ENCODE results near the gene CD36.

CD36 gene

GRCh38 chr7:80636709-80637108, 1.7 kb upstream of the CD36 start:
- no peaks in the 10 kb centered on the region for H3F3A ChIP-seq (ENCODE audit: insufficient read depth, low read length)
- no peaks in the 10 kb centered on the region for H3K9me3 ChIP-seq (replicated peaks; ENCODE audit: insufficient read depth, low read length)
- no peaks in the 10 kb centered on the region for H3K27me3 ChIP-seq (replicated peaks; ENCODE audit: insufficient read depth, low read length)
- no peaks in the 10 kb centered on the region for H3K36me3 ChIP-seq (replicated peaks; ENCODE audit: insufficient read depth, low read length)
- H3K79me2 ChIP-seq (ENCODE audit: low read length), result no peaks in the 10 kb centered on the region
- H3K9me2 ChIP-seq (replicated peaks; ENCODE audit: insufficient read depth, low read length), result no peaks in the 10 kb centered on the region
- no peak overlapping the region for H3K27ac ChIP-seq (ENCODE audit: low read length)
- H4K20me1 ChIP-seq (ENCODE audit: insufficient read depth, low read length), result no peaks in the 10 kb centered on the region
- H2AFZ ChIP-seq (ENCODE audit: low read length), result no peak overlapping the region
- H3K4me2 ChIP-seq (ENCODE audit: low read depth, low read length), result no peak overlapping the region
- TF ChIP-seq EZH2 (optimal IDR thresholded peaks at IDR 0.05; ENCODE audit: low read depth, low read length), result no peak
- TF ChIP-seq EZH2phosphoT487 (IDR thresholded peaks at IDR 0.05; ENCODE audit: low read length), result no peak
- TF ChIP-seq CTCF (IDR thresholded peaks at IDR 0.05; ENCODE audit: low read length), result no peak
- H3K4me1 ChIP-seq (ENCODE audit: low read length), result no peaks in the 10 kb centered on the region
- H3K9ac ChIP-seq (ENCODE audit: low read length), result no peak overlapping the region
- DNase-seq, result no peak
- H3K4me3 ChIP-seq (ENCODE audit: low read length), result no peak overlapping the region

GRCh38 chr7:80637454-80637853, 988 bp upstream of the CD36 start:
- no peak for DNase-seq
- Histone ChIP-seq H3K9me2 (replicated peaks; ENCODE audit: insufficient read depth, low read length) (no peaks in the 10 kb centered on the region), H3K27ac (ENCODE audit: low read length) (no peak overlapping the region), H3K79me2 (ENCODE audit: low read length) (no peaks in the 10 kb centered on the region), H3K4me3 (ENCODE audit: low read length) (no peak overlapping the region), H3K9ac (ENCODE audit: low read length) (no peak overlapping the region), H3K36me3 (replicated peaks; ENCODE audit: insufficient read depth, low read length) (no peaks in the 10 kb centered on the region), H2AFZ (ENCODE audit: low read length) (no peak overlapping the region), H3K9me3 (replicated peaks; ENCODE audit: insufficient read depth, low read length) (no peaks in the 10 kb centered on the region), H3K4me2 (ENCODE audit: low read depth, low read length) (no peak overlapping the region), H4K20me1 (ENCODE audit: insufficient read depth, low read length) (no peaks in the 10 kb centered on the region), H3K27me3 (replicated peaks; ENCODE audit: insufficient read depth, low read length) (no peaks in the 10 kb centered on the region), H3K4me1 (ENCODE audit: low read length) (no peaks in the 10 kb centered on the region), H3F3A (ENCODE audit: insufficient read depth, low read length) (no peaks in the 10 kb centered on the region)
- TF ChIP-seq EZH2phosphoT487 (IDR thresholded peaks at IDR 0.05; ENCODE audit: low read length), result no peak
- no peak for TF ChIP-seq EZH2 (optimal IDR thresholded peaks at IDR 0.05; ENCODE audit: low read depth, low read length)
- no peak for TF ChIP-seq CTCF (IDR thresholded peaks at IDR 0.05; ENCODE audit: low read length)

- Histone ChIP-seq H3K9me2 (replicated peaks; ENCODE audit: insufficient read depth, low read length) (no peaks in the 10 kb centered on the region), H3K9ac (ENCODE audit: low read length) (no peak overlapping the region), H3K27ac (ENCODE audit: low read length) (no peak overlapping the region), H4K20me1 (ENCODE audit: insufficient read depth, low read length) (no peaks in the 10 kb centered on the region), H3K27me3 (replicated peaks; ENCODE audit: insufficient read depth, low read length) (no peaks in the 10 kb centered on the region), H3K9me3 (replicated peaks; ENCODE audit: insufficient read depth, low read length) (no peaks in the 10 kb centered on the region), H3K36me3 (replicated peaks; ENCODE audit: insufficient read depth, low read length) (no peaks in the 10 kb centered on the region), H2AFZ (ENCODE audit: low read length) (no peak overlapping the region), H3F3A (ENCODE audit: insufficient read depth, low read length) (no peaks in the 10 kb centered on the region), H3K4me3 (ENCODE audit: low read length) (no peak overlapping the region), H3K4me2 (ENCODE audit: low read depth, low read length) (no peak overlapping the region), H3K4me1 (ENCODE audit: low read length) (no peaks in the 10 kb centered on the region), H3K79me2 (ENCODE audit: low read length) (no peaks in the 10 kb centered on the region)
- TF ChIP-seq CTCF (IDR thresholded peaks at IDR 0.05; ENCODE audit: low read length) (no peak), EZH2phosphoT487 (IDR thresholded peaks at IDR 0.05; ENCODE audit: low read length) (no peak), EZH2 (optimal IDR thresholded peaks at IDR 0.05; ENCODE audit: low read depth, low read length) (no peak)
- DNase-seq, result no peak
These were observed 569 bp downstream of the CD36 start for GRCh38 chr7:80639011-80639410.

Measured in MM.1S (cell line).